ENCODE data around the gene ZNF184.
"Not testable (repeated sequence)": the region's sequence is repeated elsewhere in the genome, so short reads cannot be mapped to it uniquely, and the experiment has no call there.

The ZNF184 gene

DNA sequence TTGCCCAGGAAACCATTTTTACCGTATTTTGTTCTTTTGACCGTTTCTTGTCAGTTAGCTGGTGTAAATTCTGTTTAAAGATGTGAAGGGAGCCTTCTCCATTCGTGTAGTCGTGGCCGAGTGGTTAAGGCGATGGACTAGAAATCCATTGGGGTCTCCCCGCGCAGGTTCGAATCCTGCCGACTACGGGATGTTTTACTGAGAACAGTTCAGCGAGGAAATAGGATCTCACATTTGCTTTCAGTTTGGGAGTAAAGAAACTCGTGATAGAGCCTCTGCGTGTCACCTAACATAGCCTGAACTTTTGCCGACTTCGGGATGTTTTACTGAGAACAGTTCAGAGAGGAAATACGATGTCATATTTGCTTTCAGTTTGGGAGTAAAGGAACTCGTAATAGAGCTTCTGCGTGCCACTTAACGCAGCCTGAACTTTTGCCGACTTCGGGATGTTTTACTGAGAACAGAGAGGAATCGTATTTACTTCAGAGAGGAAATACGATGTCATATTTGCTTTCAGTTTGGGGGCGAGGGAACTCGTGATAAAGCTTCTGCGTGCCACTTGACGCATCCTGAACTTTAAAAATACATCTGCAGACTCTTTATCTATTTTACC, 5.9 kb upstream of the ZNF184 start:
- DNase-seq = peak; percentile 81 to 83

DNA sequence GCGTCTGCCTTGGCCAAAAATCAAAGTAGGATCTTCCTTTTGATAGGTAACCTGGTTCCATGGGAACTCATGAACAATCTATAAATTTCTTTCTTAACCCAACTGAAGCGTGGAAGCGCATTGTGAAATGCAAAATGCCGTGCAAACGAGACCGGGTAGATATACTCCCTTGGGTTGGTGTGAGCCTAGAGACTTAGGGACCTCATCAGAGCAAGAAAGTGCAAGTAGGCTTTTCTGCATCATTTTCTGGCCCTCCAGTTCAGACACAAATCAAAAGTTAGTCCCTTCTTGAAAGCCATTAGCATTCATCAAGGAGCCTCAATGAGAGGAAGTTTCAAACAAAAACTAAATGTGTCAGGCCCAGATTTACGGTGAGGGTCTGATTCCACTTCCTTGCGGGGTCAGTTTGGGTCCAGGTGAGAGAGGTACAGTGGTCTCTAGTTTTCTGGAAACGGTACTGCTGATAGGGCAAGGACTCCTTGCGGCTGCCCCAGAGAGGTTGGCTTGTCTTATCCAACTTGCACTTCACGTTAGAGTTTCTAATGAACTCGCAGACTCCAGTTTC, 5.3 kb upstream of the ZNF184 start:
- no peak for DNase-seq

DNA sequence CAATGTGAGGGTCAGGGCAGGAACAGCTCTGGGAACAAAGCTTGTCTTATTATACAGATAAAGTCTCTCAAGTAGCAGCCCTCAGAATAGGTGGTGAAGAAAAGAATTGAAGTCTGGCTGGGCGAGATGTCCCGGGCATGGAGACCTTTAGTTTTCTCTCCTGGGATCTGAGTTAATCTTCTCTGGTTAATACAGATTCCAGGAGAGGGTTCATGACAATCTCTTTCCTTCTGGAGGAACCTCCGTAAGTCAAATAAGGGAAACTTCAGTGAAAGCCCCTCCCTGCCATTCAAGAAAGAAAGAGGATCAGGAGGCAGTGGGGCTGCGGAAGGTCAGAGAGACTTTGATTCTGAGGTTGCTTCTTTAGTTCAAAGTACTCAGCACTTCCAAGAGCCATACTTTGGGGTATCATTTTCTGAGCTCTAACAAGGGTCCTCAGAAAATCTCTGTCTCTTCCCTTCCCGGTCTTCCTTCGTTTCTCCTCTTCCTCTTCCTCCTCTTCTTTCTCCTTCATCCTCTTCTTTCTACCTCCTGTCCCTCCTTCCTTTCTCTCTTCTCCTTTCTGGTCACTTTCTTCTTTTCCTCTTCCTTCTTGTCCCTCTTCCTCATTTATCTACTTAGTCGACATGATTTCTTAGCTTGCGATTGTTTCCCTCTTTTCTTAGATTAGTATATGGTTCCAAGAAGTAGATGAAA, 4.6 kb upstream of the ZNF184 start:
- no peak for DNase-seq

DNA sequence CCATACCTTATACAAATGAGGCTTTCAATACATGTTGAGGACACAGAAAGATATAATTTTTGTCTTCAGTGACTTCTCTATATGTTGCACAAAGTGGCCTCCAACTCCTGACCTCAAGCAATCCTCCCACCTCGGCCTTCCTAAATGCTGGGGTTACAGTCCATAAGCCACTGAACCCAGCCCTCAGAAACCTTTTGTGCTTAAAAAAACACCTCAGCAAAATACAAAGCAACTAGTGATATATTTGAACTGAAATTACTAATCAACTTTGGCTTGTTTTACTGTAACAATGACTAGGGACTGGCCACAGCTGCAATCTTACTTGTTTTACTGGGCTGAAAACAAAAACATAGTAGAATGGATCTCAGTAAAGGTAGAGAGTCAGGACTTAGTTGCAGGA, 3.2 kb upstream of the ZNF184 start:
- DNase-seq = no peak

DNA sequence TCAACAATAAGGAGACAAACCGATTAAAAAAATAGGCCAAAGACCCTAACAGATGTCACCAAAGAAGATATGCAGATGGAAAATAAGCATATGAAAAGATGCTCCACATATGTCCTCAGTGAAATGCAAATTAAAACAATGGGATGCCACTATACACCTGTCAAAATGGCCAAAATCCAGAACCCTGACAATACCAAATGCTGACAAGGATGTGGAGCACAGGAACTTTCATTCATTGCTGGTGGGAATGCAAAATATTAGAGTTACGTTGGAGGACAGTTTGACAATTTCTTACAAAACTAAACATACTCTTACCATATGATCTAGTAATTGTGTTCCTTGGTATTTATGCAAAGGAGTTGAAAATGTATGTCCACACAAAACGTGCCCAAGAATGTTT, 1.8 kb upstream of the ZNF184 start:
- no peak for DNase-seq

DNA sequence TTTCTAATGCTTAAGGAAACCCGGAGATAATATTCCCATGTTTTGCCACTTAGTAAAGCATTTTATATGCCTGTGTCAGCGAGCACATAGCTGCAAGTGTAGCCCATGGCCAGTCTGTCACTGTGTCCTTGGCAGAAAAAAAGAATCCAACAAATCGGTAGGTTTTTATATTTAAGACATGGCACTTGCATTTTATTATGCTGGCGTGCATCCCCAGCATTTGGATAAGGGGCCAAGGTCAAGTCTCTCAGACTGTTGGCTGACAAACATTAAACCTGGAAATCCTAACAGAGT, 1.2 kb upstream of the ZNF184 start:
- DNase-seq = no peak

DNA sequence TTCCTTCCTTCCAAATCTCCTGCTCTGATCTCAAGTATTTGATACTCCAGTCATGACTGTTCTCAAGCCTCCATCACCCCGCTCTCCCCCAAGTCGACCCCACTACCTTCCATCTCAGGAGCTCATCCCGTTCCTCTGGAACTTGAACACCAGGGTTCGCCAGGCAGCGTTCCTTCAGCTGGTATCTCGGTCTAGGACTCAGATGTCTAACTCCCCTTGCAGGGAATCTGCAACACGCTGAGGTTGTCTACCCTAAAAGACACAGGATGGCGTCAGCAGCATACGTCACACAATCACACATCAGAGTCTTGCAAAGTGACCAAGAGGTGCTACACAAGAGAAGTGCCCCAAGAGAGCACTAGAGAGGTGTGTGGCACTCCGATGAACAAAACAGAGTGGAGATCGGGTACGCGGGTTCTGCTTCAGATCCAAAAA, 706 bp downstream of the ZNF184 start:
- peak; percentile 41 for DNase-seq

DNA sequence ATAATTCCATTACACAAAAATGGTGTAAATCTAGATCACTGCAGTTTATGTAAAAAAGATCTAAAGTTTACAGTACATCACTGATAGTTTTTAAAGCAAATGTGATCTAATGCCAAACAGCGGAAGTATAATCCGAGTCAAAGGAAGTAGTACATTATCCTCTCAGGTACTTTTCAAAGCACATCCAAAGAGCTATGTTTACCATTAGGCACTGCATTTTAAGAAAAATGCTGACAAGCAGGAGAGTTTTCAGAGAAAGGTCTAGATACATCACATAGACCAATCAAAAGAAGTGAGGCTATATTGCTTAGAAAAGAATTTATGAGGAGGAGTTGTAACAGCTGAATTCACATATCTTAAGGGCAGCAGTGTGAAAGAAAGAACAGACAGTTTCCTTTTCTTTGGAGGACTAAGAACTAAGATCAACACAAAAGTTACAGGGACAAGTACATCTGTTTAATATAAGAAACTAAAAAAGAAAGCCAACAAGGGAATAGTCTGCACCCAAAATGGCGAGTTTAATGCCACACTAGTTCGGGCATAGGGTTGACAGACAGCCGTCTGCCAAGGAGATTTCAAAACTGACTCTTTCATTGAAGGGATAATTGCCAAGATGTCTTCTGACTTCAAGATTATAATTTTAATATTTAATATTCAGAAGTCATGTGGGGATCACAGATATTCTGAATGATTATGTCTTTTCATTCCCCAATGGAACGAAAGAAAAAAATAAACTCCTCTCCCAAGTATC, 1.4 kb downstream of the ZNF184 start:
- no peak for DNase-seq

DNA sequence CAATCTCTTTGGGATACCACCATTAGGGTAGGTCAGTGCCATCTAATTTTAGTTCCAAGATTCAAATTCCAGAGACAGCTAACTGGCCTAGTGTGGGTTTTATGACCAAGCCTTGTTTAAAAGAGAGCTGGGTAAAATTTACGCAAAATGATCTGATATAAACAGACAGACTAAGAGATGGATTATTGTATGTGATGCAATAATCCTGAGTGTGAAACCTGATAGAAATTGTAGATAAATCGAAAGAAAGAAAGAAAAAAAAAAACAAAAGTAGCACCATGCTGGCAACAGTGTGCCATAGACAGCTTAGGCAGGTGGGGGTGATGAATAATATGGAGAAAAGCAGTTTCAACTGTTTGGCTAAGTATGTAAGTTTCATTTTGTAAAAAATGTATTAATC, 2.9 kb downstream of the ZNF184 start:
- DNase-seq = no peak

DNA sequence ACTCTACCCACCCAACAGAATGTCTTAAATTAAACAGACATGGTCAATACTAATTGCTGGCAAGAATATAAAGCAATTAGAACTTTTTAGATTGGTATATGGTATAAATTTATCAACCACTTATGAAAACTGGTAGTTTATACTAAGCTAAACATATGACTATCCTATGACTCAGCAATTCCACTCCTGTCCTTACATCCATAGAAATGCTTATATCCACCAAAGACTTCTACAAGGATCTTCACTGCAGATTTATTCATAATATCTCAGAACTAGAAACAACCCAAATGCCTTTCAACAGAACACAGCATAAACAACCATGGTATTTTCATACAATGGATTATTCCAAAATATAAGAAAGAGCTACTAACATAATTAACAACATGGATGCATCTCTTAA, 4.6 kb downstream of the ZNF184 start:
- no peak for DNase-seq

DNA sequence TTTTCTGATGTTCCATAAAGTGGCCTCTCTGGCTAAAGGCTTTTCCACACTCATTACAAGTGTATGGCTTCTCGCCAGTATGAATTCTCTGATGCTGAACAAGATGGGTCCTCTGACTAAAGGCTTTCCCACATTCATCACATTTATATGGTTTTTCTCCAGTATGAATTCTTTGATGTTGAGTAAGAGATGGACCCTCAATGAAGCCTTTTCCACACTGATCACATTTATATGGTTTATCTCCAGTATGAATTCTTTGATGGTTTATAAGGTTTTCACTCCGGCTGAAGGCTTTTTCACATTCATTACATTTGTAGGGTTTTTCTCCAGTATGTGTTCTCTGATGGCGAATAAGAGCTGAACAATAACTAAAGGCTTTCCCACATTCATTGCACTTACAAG, 20.4 kb downstream of the ZNF184 start:
- no peak for DNase-seq

DNA sequence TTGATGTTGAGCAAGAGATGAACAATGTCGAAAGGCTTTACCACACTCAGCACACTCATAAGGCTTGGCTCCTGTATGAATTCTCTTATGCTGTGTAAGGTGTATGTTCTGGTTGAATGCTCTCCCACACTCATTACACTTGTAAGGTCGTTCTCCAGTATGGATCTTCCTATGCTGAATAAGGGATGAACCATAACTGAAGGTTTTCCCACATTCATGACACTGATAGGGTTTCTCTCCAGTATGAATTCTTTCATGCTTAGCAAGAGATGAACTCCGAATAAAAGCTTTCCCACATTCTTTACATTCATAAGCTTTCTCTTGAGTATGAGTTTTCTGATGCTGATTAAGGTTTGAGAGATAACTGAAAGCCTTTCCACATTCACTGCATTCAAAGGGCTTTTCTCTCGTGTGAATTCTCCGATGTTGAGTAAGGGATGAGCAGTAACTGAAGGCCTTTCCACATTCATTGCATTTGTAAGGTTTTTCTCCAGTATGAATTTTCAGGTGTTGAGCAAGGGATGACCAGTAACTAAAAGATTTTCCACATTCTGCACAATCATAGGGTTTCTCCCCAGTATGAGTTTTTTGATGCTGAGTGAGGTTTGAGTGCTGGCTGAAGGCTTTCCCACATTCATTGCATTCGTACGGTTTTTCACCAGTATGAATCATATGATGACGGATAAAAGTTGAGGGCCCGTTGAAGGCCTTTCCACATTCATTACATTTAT, 21.1 kb downstream of the ZNF184 start:
- DNase-seq = no peak

DNA sequence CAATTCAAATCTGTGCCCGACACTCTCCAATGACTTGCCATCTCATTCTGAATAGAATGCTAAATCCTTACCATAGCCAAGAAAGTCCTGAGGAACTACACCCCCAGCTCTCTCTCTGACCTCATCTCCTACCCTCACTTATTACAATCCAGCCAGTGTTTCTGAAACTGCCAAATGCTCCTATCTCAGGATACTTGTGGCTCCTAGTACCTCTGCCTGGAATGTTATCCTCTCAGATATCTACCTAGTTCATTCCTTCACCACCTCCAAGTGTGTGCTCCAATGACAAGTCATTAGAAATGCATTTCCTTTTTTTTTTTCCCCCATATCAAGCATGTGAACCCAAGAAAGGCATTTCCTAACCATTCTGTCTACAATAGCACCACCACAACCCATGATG, 24.4 kb downstream of the ZNF184 start:
- DNase-seq = no peak

DNA sequence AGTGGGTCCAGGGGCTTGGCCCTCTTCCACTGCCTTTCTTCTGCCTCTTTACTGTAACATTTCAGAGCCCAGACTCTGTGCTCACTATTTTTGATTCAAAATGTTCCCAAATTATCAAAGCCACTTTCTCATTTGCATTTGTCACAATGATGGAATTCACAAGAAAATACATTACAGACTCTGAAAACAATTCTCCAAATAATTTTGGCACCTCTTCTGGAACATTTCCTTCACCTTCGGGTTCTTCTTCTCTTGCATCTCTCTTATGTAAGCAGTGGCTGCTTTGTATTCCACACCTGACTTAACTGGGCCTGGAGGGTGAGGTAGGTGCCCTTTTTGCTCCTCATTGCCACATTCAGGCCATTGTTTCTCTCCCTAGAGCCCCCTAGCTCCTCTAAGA, 30.0 kb downstream of the ZNF184 start:
- DNase-seq = no peak

DNA sequence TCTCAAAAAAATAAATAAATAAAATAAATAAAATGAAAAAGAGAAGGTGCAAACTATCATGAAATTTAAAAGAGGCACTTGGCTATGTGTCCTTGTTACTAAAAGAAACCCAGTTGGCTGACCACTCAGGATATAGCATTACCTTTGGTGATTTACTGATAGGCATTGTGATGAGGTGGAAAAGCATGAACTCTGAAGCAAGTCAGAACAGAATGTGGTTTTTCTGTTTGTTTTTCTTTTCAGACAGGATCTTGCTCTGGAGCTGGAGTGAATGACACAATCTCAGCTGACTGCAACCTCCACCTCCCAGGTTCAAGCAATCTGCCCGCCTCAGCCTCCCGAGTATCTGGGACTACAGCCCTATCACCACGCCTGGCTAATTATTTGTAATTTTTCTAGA, 31.9 kb downstream of the ZNF184 start:
- no peak for DNase-seq

DNA sequence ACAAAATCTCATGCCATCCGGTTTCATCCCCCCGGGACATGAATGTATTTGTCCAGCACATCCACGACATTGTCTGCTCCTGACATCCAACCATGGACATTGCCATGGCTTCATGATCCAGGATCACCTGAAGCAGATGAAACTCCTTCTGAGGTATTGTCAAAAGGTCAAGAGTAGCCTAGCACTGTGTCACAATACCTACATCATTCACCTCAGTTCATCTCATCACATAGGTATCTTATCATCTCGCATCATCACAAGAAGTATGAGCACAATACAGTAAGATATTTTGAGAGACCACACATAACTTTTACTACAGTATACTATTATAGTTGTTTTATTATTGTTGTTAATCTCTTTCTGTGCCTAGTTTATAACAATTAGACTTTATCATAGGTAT, 33.5 kb downstream of the ZNF184 start:
- no peak for DNase-seq

DNA sequence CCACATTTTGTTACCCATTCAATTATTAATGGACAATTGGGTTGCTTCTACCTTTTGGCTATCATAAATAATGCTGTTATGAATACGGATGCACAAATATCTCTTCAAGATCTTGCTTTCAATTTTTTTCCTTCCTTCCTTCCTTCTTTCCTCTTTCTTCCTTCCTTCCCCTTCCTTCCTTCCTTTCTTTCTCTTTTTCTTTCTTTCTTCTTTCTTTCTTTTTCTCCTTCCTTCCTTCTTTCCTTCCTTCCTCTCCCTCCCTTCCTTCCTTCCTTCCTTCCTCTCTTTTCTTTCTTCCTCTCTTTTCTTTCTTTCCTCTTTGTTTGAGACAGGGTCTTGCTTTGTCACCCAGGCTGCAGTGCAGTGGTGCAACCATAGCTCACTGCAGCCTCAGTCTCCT, 39.2 kb downstream of the ZNF184 start:
- DNase-seq = no peak

DNA sequence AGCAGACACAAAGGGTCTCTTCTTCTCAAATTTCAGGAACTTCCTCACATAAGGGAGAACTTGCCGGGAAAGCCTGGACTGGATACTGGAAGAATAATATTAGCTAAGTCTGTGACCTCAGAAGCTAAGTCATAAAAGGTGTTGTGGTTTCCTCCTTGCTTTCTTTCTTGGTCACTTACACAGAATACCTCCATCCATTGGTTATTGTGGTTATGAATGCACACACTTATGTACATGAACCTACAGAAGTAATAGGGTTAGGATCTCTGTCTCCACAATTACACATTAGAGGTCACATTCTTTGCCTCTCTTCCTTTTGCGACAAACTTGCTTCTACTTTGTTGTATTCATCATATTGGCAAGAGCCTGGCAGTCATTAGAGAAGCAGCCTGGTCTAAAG, 43.9 kb downstream of the ZNF184 start:
- DNase-seq = no peak

DNA sequence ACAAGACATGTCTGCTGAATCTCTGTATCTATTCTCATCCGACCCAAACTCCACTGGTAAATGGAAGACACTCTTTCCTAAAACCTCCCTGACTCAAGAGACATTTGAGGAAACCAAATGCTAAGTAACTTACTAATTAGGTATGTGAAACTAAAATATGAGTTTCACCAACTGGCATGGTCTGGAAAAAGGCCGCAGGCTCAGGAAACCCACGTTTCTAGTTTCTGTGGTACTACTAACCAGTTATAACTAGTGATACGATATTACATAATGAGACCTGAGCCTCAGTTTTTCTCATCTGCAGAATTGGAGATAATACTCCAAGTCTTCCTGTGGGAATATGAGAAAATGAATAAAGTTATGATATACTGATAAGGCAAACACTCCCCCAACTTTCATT, 44.4 kb downstream of the ZNF184 start:
- no peak for DNase-seq

DNA sequence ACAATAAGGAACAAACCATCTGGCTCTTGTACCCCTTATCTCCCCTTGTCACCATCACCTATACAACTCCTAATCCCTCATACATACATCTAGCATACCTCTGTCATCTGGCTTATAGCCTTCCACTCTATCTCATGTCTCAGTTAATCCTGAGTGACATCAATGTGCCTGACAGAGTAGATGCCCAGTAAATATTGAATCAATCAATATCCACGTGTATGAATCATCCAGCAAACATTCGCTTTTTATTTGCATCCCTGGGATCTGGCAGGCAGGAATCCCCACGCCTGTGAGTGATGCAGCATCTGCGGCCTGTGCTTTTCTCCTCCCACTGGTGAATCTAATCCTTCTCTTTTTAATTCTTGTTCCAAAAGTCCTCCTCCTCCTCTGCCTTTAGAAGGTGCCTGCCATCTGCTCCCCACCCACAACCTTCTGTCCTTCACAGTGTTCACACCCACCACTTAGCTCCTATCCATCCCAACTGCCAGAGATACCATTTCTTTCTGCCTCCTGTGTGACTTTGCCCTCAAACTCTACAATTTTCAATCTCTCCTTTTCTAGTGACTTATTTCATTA, 46.8 kb downstream of the ZNF184 start:
- DNase-seq = no peak

DNA sequence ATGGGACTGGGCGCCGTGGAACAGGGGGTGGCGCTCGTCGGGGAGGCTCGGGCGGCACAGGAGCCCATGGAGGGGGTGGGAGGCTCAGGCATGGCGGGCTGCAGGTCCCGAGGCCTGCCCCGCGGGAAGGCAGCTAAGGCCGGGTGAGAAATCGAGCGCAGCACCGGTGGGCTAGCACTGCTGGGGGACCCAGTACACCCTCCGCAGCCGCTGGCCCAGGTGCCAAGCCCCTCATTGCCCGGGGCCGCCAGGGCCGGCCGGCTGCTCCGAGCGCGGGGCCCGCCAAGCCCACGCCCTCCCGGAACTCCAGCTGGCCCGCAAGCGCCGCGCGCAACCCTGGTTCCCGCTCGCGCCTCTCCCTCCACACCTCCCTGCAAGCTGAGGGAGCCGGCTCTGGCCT, 48.1 kb downstream of the ZNF184 start:
- DNase-seq = not testable (repeated sequence)

DNA sequence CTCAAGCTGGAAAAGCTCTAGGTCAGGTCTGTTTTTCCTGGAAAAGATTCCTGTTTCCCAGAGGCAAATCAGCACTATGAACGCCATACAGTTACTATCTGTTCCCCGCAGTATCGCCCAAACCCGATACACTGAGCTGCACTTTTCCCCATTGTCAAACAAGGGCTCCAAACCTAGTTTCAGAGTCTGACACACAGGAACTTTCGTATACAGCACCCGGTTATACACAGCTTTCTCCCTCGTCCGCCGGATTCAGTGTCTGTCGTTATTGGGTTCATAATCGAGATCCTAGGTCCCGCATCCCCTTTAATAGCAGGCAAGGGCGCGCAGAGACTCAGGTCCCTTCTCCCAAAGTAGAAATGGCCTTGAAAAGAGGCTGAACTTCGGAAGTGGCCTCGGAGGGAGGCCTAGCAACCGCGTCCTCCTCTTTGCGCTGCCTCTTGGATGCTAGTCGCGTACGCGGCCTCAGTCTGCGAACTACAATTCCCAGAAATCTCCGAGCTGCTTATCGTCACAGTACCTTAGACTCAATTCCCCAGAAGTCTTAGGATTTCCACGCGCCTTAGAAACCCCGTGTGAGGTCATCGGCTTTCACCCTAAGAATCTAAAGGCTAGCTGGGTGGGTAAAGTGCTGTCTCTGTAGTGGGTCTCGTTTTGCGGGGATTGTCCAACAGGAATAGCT, 50.1 kb downstream of the ZNF184 start:
- no peak for DNase-seq

DNA sequence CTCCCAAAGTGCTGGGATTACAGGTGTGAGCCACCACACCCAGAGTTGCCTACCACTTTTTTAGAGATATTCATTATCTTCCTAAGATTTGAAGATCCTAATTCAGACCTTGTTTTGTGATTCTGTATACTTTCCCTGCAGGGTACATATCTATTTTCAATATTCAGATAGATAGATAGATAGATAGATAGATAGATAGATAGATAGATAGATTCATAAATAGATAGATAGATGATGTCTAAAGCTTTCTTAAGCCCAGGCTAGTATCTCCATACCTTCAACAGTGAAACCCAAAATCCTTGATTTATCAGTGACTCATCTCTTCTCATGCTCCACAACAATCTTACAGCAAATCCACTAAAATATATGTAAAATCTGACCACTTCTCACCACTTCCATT, 53.5 kb downstream of the ZNF184 start:
- no peak for DNase-seq

Data from stimulated activated CD4-positive, alpha-beta T cell treated with anti-CD3 and anti-CD28 coated beads, Interleukin-2, amount 100 ng/mL, for 48 hours (primary cell).